GM19372 (cell line): ENCODE results near the gene FOXA2.

ENCODE experiments used
- ATAC-seq: cut with Tn5 transposase; IDR thresholded peaks from one replicate; pipeline ENCODE4 v1.9.1; 2021; ENCODE audit warnings: mild to moderate bottlenecking, low read depth, moderate library complexity; ENCODE audit not compliant: unreplicated experiment

The FOXA2 gene

DNA sequence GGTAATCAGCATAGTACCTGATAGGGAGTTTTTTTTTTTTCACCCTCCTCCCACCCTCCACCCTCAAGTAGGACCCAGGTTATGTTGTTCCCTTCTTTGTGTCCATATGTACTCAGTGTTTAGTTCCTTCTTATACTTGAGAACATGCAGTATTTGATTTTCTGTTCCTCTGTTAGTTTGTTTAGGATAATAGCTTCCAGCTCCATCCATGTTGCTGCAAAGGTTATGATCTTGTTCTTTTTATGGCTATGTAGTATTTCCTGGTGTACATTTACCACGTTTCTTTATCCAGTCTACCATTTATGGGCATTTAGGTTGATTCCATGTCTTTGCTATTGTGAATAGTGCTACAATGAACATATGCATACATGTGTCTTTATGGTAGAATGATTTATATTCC is 41.9 kb downstream of the FOXA2 start:
- no peak for ATAC-seq

DNA sequence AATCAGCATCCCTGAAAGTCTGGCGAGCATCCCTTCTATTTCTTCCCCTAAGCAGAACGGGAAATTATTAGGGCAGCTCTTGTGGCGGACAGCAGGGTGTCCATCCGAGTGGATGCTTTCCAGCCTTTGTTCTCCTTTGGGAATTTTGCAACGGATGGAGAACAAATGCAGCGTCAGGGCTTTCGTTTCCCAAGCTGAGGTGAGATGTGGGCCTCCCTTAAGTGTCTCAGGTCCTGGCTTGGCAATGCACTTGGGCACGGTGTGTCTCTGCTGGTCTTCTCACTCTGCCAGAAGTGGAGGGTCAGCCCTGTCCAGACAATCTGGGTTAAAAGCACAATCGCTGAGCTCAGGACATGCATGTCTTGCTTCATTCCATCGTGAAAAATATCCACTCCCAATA is 43.5 kb downstream of the FOXA2 start:
- ATAC-seq, result no peak

DNA sequence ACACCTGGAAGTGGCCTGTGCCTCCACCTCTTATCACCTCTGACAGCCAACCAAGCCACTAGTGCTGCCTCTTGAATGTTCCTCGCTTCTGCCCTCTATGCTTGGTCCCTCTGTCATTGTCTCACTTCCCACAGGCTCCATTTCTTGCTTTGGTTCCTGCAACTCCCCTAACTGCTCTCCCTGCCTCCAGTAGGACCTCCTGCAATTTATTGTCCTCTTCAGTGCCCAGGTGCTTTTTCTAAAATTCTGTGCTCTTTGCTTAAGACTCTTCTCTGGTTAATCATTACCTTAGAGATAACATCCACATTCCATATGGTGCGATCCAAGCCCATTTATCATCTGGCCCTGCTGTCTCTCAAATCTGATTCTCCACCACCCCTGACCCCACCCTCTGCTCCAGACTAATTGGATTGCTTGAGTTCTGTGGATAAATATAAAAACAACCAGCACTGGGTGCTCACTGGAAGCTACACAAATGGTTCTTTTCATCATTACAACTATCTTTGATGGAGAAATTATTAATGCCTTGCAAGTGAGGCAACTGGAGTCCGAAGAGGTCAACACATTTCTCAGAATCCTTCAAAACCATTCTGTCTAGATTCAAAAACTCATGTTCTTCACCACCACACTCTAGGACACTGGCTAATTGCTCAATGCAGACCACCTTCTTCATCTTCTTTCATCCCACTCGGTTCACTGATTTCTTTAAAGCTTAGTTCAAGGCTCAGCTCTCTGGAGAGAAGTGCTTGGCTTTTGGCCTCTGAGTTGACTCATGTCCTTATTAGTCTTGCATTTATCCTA is 47.2 kb downstream of the FOXA2 start:
- no peak for ATAC-seq

DNA sequence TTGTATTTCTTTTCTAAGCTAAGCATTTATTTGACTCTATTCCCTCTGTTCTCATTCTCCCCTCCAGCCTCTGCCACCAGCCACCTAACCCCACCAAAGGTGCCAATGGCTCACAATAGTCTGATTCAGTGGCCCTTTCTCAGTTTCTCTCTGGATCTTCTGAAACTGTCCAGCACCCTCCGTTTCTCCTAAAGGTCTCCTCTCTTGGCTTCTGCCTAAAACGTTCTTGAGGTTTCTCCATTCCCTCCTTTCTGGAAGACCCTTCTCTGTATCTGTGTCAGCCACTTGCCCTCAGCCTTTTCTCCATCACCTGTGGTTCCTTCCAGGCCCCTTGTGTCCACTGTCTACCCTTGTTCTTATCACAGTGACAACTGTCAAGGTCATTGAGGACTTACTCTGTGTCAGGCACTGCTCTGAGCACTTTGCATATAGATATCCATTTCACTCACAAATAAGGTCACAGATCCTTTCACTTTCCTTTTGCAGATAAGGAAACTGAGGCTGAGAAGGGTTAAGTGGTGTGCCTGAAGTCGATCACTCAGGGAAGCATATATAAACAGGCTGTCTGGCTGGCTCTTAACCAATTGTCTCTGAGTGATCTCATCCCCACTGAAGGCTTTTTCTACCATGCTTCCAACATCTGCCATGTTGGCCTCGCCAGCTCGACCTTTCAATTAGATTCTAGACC is 48.1 kb downstream of the FOXA2 start:
- no peak for ATAC-seq

DNA sequence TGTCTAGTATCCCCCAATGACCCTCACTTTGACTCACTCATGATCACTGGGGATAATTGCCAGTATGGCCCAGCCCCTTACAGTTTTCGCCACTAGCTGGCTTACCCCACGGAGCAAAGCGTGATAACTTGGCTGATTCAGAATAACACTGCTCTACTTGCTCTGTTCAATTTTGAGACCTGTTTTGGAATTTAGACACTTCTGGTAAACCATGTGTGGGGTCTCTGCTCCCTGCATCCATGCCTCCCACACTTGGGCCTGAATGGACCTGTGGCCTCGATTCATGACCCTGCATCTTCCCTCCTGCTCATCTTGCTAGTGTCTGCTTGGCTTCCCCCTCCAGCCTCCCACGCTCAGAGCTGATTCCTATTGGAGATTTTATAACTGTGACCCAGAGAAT is 48.9 kb downstream of the FOXA2 start:
- ATAC-seq, result no peak

DNA sequence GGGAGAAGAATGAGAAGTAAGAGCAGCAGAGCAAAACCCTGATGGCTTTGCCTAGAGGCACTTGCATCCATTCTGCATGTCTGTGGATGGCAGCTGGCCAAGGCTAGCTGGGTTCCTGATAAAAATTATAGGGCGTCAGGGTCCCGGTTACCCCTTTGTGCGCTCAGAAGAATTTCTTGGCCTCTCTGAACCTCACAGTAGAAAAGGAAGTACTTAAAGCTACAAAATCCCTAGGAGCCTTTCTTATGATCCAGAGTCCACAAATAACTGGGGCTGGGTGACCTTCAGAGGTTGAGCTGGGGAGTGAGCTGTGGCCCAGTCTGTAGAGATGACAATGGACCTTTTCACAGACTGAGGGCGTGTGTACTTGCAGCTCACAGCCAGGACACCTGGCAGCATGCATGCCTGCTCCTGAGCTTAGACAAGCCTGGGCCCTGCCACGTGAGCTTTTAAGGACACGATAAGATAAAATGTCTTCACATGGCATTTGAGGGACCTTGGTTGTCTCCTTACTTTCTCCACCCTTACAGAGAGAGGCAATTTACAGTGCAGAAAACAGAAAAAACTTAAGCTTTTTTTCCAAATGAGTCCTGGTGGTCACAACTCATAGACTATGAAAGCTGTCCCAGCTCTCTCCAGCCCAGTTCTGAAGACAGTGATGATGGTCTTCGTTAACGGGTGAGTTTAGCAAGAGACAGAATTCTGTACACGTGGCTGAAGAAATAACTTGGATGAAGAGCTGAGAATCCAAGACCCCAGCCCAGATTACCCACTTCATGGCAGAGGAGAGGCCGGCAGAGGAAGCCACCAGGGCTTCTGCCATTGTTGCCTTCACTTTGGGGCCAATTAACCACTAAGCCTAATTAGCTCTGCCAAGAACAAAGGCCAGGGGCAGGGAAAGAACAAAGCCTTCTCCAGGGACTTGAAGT is 50.3 kb downstream of the FOXA2 start:
- ATAC-seq, result no peak

DNA sequence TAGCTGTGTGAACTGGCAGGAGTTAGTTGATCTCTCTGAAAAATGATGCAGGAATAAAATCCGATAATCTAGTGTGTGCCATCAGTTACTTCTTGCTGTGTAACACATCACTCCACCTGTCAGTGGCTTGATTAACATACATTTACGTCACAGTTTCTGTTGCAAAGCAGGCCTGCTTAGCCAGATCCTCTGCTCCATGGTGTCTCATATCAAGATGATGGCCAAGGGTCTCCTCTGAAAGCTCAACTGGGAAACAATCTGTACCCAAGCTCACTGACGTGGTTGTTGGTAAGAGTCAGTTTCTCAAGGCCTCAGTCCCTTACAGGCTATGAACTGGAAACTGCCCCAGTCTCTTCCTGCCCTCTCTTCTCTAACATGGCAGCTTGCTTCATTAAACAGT is 51.8 kb downstream of the FOXA2 start:
- no peak for ATAC-seq

DNA sequence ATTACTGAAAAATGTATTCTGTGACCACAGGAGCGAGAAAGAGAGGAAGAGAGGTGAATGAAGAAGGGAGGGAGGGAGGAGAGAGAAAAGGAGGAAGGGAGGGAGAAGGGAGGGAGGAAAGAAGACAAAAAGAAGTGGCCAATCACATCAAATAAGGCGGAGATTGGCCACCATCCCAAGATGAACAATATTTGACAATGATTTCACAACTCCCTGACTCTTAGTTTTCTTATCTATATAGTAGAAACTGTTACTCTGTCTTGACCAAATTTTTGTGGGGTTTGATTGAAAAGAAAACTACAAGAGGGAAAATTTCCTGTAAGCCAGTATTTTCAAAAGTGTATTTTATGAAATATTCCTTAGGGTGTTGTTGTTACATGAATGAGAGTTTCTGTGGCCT is 52.6 kb downstream of the FOXA2 start:
- no peak for ATAC-seq

DNA sequence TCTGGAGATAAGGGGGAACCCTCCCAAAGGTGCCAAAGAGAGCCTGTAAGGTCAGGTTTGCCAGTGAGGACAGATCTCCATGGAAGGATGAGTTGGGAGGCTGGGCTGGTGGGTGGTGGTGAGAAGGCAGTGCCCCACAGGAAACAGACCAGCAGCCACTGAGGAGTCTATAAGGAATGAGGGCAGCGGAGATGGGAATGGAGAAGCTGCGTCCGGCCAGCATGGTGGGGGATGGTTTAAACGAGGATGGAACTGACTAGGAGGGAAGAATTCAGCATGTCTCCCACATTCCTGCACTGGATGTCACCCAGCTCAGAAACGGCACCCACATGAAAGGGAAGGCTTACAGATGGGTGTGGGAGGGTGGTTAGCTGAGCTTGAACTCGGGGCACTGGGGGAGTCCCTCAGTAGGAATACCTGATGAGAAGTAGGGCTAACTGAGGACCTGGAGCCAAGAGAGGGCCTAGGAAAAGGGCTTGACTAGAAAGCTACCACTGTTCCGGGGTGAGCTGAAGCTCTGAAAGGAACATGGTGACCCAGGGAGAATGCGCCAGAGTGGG is 53.2 kb downstream of the FOXA2 start:
- ATAC-seq, result no peak
